Neuron (in vitro differentiated cells): Measurements from ENCODE around the gene LGI2.
"Not testable (repeated sequence)": the region's sequence is repeated elsewhere in the genome, so short reads cannot be mapped to it uniquely, and the experiment has no call there.

Experiments
- H2AFZ ChIP-seq: one replicate; pipeline ENCODE4 v1.6.1; 2013; ENCODE audit warnings: low read depth, mild to moderate bottlenecking, inconsistent platforms, low read length, moderate library complexity
- H3K27me3 ChIP-seq: one replicate; pipeline ENCODE4 v1.6.1; 2013; ENCODE audit warnings: low read length; ENCODE audit not compliant: insufficient read depth
- H3K36me3 ChIP-seq: one replicate; pipeline ENCODE4 v1.6.1; 2013; ENCODE audit warnings: low read length; ENCODE audit not compliant: insufficient read depth
- H3K4me1 ChIP-seq: one replicate; pipeline ENCODE4 v1.6.1; 2013; ENCODE audit warnings: low read length; ENCODE audit not compliant: insufficient read depth
- H3K4me3 ChIP-seq: 2 replicates; pipeline ENCODE4 v1.5.1; 2013; ENCODE audit warnings: mild to moderate bottlenecking, low read length, moderate library complexity
- H3K9me3 ChIP-seq: one replicate; pipeline ENCODE4 v1.6.1; 2013; ENCODE audit warnings: low read length

LGI2 gene

DNA sequence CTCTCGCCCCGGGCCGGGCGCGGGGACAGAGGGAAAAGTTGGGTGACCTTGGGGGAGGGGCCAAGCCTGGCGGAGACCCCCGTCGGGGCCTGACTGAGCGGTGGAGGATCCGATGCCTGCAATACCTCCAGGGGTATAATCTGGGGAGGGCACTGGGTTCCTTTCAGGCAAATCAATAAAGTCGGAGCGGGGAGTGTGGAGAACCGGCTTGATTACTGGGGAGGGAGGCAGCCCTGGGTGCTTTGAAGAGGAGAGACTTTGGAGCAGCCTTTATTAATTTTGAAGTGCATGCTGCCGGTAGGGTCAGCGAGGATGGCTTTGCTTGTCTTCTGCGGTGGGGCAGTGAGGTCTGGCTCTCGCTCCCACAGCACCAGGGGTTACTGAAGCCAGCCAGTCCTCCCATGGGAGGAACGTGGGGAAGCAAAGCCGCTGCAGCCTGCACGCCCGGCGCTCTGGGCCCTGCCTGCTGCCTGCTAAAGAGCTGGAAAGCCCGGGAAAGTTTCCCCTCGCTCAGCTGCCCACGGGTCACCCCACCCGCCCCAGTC is 403 bp upstream of the LGI2 start:
- H3K27me3 ChIP-seq, result peaks cover 12% of the 10 kb centered on the region
- no peaks in the 10 kb centered on the region for H3K9me3 ChIP-seq
- no peaks in the 10 kb centered on the region for H3K36me3 ChIP-seq
- H2AFZ ChIP-seq, result peak overlapping the region; percentile 74
- peak overlapping the region; percentile 61 for H3K4me3 ChIP-seq
- peaks cover 24% of the 10 kb centered on the region for H3K4me1 ChIP-seq

GRCh38 chr4:25029479-25030276 is 1.1 kb downstream of the LGI2 start:
- Histone ChIP-seq H2AFZ (no peak overlapping the region), H3K4me3 (peak overlapping the region; percentile 61), H3K36me3 (no peaks in the 10 kb centered on the region), H3K9me3 (no peaks in the 10 kb centered on the region), H3K27me3 (peaks cover 12% of the 10 kb centered on the region), H3K4me1 (peaks cover 24% of the 10 kb centered on the region)

DNA sequence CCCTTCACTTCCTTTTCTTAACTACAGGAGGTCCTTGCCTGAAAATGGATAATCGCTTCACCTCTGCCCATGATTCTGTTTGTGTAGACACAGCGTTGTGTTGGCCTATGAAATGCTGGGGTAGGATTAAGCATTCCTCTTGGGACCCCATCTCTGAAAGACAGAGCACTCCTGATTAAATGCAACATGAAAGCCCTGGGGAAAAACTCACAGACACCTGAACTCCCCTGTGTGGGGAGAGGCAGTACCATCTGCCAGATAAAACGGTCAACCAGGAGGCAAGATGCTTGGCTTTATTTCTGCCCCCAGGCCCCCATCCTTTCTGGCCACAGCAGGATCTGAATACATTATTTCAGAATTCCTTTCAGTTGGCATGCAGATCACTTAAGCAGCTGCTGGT is 1.9 kb downstream of the LGI2 start:
- H3K4me1 ChIP-seq, result peaks cover 24% of the 10 kb centered on the region
- no peak overlapping the region for H2AFZ ChIP-seq
- H3K36me3 ChIP-seq, result no peaks in the 10 kb centered on the region
- H3K4me3 ChIP-seq, result no peak overlapping the region
- H3K27me3 ChIP-seq, result peaks cover 12% of the 10 kb centered on the region
- H3K9me3 ChIP-seq, result no peaks in the 10 kb centered on the region

GRCh38 chr4:25022766-25023165 is 8.0 kb downstream of the LGI2 start:
- Histone ChIP-seq H3K9me3 (no peaks in the 10 kb centered on the region), H3K4me3 (no peak overlapping the region), H3K27me3 (no peaks in the 10 kb centered on the region), H3K36me3 (no peaks in the 10 kb centered on the region), H2AFZ (no peak overlapping the region), H3K4me1 (no peaks in the 10 kb centered on the region)

- Histone ChIP-seq H3K27me3 (no peaks in the 10 kb centered on the region), H2AFZ (no peak overlapping the region), H3K36me3 (no peaks in the 10 kb centered on the region)
These were observed 9.5 kb downstream of the LGI2 start for GRCh38 chr4:25021216-25021615.

DNA sequence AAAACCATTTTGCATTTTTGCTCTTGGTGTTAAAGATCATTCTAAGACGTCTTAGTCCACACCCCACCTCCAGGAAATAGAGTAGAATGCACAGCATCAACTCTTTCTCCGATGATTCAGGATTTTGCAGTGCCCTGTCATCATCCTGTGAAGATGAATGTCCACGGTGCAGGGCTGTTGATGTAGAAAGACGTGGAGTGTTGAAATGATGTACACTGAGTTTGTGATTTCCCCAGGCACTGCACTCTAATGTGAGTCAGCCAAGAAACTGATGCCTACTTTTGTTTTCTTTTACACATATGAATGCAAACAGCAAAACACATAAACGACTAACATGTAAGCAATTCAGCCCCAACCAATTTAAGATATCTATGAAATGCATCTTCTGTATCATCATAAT is 10.5 kb downstream of the LGI2 start:
- H3K4me3 ChIP-seq, result no peak overlapping the region
- H3K4me1 ChIP-seq, result peaks cover 2% of the 10 kb centered on the region
- H3K36me3 ChIP-seq, result no peaks in the 10 kb centered on the region
- no peaks in the 10 kb centered on the region for H3K27me3 ChIP-seq
- no peak overlapping the region for H2AFZ ChIP-seq
- no peaks in the 10 kb centered on the region for H3K9me3 ChIP-seq

More at GRCh38 chr4:25021216-25021615, 9.5 kb downstream of the LGI2 start:
- Histone ChIP-seq H3K9me3 (no peaks in the 10 kb centered on the region), H3K4me3 (no peak overlapping the region), H3K4me1 (no peaks in the 10 kb centered on the region)

DNA sequence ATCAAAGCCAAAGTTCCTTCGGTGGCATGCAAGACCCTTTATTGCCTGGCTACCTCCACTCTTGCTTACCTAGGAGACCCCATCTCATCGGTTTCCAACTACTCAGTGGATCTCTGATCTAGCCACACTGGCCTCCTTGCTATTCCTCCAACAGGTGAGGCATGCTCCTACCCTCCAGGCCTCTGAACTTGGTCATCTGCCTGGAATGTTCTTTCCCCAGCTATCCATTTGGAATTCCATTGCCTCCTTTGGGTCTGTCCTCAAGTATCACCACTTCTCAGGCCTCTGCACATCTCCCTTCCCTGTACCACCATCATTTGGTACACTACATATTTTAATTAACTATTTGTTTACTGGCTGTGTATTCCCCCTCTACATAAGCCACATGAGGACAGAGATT is 11.2 kb downstream of the LGI2 start:
- no peaks in the 10 kb centered on the region for H3K9me3 ChIP-seq
- no peak overlapping the region for H2AFZ ChIP-seq
- H3K36me3 ChIP-seq, result no peaks in the 10 kb centered on the region
- no peaks in the 10 kb centered on the region for H3K27me3 ChIP-seq
- no peak overlapping the region for H3K4me3 ChIP-seq
- peaks cover 7% of the 10 kb centered on the region for H3K4me1 ChIP-seq

DNA sequence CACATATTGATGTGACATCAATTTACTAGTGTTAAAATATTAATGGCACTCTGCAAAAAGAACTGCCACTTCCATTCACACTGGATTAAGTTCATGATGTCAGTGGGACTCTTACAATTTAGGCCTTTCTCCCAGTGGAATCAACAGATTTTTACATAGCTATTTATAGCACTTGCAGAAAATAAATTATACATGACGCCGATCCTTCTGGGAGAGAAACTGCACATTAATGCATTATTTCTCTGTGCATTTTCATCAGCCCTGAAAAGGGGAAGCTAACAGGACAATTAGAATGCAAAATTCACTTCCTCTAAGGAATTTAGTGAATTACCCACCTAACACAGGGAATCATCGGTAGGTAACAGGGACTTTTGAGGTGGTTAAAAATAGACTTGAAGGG is 15.7 kb downstream of the LGI2 start:
- Histone ChIP-seq H3K4me1 (peaks cover 7% of the 10 kb centered on the region), H3K4me3 (no peak overlapping the region), H2AFZ (no peak overlapping the region), H3K36me3 (no peaks in the 10 kb centered on the region), H3K9me3 (no peaks in the 10 kb centered on the region), H3K27me3 (no peaks in the 10 kb centered on the region)

- H2AFZ ChIP-seq, result peak overlapping the region; percentile 6
- H3K9me3 ChIP-seq, H3K27me3 ChIP-seq, H3K4me3 ChIP-seq, H3K36me3 ChIP-seq, H3K4me1 ChIP-seq: not testable (repeated sequence)
These were observed 16.1 kb downstream of the LGI2 start for GRCh38 chr4:25014662-25014983.

DNA sequence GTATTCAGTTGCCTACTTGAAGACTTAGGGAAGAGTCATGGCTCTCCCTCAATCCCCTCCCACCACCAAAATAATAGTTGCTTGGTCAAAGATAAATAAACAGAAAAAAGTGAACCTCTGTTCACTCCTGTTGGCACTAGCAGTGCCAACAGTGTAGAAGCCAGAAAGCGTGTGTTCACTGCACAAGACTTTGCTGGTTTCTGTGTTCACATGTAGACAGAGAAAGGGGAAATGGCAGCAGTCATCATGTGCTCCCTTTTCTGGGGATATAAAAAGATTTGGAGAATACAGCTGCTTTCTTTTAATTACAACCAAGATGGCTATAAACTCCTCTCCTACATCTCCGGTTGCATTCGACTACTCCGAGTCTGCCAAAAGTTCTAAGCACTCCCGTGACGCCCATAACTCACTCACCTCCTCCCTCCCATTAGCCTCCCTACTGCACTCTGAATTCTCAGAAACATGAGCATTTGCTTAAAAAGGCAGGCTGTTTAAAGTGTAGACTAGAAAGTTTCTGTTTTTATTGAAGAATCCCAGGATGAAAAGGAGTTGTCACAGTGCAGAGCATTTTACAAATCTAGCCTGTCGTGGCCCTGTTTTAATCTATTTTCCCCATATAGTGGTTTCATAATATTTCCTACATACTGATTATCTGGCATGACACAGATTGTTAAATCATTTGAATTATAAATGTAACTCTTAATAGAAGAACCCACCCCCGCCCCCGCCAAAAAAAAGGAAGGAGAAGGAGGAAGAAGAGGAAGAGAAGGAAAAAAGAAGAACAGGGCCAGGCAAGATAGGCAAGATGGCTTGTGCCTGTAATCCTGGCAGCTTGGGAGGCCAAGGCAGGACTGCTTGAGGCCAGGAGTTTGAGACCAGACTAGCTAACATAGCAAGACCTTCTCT is 16.7 kb downstream of the LGI2 start:
- no peaks in the 10 kb centered on the region for H3K36me3 ChIP-seq
- H2AFZ ChIP-seq, result peak overlapping the region; percentile 6
- no peaks in the 10 kb centered on the region for H3K9me3 ChIP-seq
- no peaks in the 10 kb centered on the region for H3K27me3 ChIP-seq
- no peak overlapping the region for H3K4me3 ChIP-seq
- H3K4me1 ChIP-seq, result peaks cover 7% of the 10 kb centered on the region

DNA sequence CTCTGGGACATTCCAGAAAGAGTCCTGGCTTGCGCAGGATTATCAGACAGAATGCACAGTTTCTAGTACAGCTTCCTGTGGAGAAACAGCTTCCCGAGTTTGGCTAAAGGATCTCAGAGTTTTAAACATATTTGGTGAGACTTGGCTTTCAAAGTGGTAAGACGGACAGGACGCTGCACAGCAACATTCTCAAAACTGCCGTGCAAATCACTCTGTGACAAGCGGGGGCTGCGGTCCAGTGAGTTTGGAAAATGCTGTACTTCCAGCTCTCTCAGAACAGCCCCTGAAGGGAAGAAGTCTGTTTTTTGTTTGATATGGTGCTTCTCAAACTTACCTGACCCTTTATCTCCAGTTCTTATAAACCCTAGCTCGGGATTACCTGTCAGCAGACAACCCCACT is 18.1 kb downstream of the LGI2 start:
- H3K4me3 ChIP-seq, result no peak overlapping the region
- H2AFZ ChIP-seq, result no peak overlapping the region
- peaks cover 7% of the 10 kb centered on the region for H3K4me1 ChIP-seq
- no peaks in the 10 kb centered on the region for H3K27me3 ChIP-seq
- no peaks in the 10 kb centered on the region for H3K36me3 ChIP-seq
- H3K9me3 ChIP-seq, result peaks cover 3% of the 10 kb centered on the region

- no peak overlapping the region for H2AFZ ChIP-seq
- H3K36me3 ChIP-seq, result no peaks in the 10 kb centered on the region
- H3K9me3 ChIP-seq, result peaks cover 4% of the 10 kb centered on the region
- no peaks in the 10 kb centered on the region for H3K27me3 ChIP-seq
- peaks cover 7% of the 10 kb centered on the region for H3K4me1 ChIP-seq
- H3K4me3 ChIP-seq, result no peak overlapping the region
These were observed 19.4 kb downstream of the LGI2 start for GRCh38 chr4:25011135-25011866.

DNA sequence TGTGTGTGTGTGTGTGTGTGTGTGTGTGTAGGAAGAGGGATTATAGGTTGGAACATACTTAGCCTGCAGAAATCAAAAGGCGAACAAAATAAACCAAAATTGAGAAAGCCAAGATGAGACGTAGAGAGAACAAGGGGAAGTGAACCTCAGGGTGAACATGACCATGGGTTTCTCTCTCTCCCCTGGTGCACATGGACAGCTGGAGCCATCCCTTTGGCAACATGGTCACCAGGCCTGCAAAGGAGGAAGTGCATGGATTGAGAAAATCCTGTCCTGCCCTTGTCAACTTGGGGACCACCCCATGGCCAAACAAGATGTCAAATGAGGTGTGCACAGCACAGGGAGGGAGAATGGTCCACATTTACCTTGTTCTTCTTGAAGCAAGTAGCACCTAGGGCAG is 23.1 kb downstream of the LGI2 start:
- H3K9me3 ChIP-seq, result peaks cover 4% of the 10 kb centered on the region
- H3K36me3 ChIP-seq, result no peaks in the 10 kb centered on the region
- no peaks in the 10 kb centered on the region for H3K4me1 ChIP-seq
- H3K27me3 ChIP-seq, result no peaks in the 10 kb centered on the region
- no peak overlapping the region for H2AFZ ChIP-seq
- no peak overlapping the region for H3K4me3 ChIP-seq
